GM18498 (cell line): Measurements from ENCODE around the gene UBA7.

Experiments
- ATAC-seq: cut with Tn5 transposase; IDR thresholded peaks from one replicate; pipeline ENCODE4 v1.9.1; 2021; ENCODE audit warnings: mild to moderate bottlenecking, moderate library complexity; ENCODE audit not compliant: unreplicated experiment

The UBA7 gene

GRCh38 chr3:49805367-49805782 lies 8.4 kb downstream of the UBA7 start:
- ATAC-seq = no peak

DNA sequence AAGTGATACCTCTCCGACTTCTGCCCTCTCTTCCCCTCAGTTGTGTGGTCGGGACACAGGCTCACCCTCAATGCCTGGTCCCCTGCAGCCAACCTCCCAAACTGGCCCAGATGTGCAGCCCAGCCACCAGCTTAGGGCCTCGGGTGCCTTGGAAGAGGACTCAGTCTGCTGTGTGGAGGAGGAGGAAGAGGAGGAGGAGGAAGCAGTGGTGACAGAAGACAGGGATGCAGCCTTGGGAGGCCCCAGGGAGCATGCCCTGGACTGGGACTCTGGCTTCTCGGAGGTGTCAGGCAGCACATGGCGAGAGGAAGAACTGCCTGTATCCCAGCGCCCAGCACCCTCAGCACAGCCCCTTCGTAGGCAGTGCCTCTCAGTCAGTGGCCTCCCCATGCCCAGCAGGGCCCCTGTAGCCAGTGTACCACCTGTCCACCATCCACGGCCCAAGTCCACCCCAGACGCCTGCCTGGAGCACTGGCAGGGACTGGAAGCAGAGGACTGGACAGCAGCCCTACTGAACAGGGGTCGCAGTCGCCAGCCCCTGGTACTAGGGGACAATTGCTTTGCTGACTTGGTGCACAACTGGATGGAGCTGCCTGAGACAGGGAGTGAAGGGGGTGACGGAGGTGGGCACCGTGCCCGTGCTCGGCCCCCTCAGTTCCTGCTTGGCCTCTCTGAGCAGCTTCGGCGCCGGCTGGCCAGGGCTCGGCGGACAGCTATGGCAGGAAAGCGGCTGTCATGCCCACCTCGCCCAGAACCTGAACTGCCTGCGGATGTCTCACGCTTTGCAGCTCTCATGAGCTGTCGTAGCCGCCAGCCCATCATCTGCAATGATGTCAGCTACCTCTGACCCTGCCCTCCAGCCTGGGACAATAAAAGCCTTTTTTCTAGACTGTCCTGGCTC lies 9.4 kb downstream of the UBA7 start:
- no peak for ATAC-seq

- ATAC-seq = peak; percentile 6
These were observed 10.2 kb downstream of the UBA7 start for GRCh38 chr3:49803465-49804140.

DNA sequence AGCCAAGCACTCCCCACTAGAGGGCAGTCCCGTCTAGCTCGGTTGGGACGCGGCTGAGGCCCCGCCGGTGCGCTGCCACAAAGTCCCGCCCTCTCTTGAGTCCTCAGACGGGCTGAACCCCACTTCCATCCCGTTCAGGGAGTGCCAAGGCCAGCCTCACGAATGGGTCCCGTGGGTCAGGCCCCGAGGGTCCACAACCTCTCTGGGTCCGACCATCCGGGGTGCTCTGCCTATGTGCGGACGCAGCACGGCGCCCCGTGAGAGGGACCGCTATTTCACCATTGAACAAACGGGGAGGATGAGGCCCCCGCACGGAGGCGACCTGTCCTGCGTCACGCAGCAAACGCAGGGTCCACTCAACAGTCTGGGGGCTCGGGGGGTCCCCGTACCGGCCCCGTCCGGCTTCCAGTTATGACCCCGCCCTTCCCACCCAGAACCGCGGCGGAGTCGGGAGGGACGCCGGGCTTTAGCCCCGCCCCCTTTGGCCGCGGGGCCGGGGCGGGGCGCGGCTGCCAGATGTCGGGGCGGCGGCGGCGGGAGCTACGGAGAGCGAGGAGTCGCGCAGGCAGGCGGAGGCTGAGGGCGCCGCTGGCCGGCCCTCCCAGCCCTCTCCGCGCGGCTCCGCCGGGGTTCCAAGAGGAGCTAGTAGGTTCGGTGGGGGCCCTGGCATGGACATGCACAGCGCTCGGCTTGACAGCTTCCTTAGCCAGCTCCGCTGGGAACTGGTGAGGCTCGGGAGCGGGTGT lies 10.9 kb downstream of the UBA7 start, which contains the start of gene INKA1:
INKA1 (plus strand) TSS at position 543 of the 746 bp plus-strand sequence; CDS start at position 675, 132 bp downstream.
- ATAC-seq = peak; percentile 69

GRCh38 chr3:49801160-49801559 lies 12.6 kb downstream of the UBA7 start:
- ATAC-seq = no peak

- ATAC-seq = no peak
These were observed 14.0 kb downstream of the UBA7 start, which contains the start of gene CDHR4 for GRCh38 chr3:49799761-49800160. Gene CDHR4 (minus strand): TSS chr3:49799873. CDS start chr3:49799812, 61 bp downstream.

- no peak for ATAC-seq
These were observed 14.6 kb downstream of the UBA7 start for GRCh38 chr3:49799105-49799504.

GRCh38 chr3:49794926-49795905 lies 18.5 kb downstream of the UBA7 start:
- no peak for ATAC-seq

GRCh38 chr3:49794431-49794830 lies 19.3 kb downstream of the UBA7 start:
- ATAC-seq = no peak

DNA sequence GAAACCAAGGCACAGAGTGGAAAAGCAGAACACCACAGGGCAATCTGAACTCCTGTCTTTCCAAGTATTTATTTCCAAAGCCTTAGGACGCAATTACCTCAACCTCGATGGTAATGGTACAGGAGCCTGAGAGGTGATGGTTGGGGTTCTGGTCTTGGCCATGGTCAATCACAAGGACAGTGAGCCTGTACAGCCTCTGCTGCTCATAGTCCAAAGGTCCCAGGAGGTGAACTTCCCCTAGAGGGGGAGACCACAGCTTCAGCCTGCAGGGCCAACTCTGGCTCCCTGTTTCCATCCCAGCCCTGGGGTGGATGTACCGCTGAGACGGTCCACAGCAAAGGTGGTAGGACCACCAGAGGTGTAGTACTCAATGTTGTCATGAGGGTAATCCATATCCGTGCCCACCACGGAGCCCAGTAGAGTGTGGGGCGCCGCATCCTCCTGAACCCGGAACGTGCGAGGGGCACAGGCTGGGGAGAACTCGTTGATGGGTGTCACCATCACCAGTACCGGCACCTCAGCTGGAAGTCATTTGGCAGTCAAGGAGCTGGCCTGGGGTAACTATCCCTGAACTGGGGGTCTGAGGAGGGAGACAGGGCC lies 20.2 kb downstream of the UBA7 start:
- no peak for ATAC-seq

GRCh38 chr3:49792371-49793150 lies 21.2 kb downstream of the UBA7 start:
- no peak for ATAC-seq

GRCh38 chr3:49791571-49791970 lies 22.2 kb downstream of the UBA7 start:
- no peak for ATAC-seq

DNA sequence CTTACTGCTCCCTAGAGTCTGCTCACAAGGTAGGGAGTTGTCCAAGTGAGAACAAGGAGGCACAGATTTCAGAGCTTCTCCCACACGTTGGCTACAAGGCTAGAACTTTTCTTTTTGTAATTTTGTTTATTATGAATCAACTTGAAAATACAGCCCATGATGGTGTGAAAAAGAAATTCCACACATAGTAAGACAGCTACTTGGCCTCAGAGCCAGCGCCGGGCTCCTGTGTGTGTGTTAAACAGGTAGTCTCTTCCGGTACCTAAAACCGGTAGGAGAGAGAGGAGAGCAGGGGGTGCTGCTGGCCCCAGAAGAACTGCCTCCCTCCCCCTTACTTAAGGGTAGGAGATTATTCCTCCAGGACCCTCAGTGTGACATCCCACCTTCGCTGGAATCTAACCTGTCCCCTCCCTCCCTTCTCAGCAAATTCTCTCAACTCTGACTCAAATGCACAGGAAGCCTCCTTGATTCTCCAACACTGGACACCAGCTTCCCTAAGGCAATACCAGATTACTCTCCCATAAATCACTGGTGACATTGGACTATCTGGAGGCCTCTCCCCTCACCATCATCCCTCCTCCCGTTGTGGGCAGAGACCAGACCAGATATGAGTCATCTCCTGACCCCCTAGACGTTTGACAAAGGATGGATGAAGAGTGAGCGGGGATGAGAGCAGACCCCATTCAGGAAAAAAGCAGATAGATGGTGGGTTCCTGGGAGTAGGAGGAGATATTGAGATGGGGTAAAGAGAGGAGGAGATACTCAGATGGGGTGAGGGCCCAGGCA lies 22.9 kb downstream of the UBA7 start:
- no peak for ATAC-seq

- no peak for ATAC-seq
These were observed 25.7 kb downstream of the UBA7 start for GRCh38 chr3:49788056-49788455.

DNA sequence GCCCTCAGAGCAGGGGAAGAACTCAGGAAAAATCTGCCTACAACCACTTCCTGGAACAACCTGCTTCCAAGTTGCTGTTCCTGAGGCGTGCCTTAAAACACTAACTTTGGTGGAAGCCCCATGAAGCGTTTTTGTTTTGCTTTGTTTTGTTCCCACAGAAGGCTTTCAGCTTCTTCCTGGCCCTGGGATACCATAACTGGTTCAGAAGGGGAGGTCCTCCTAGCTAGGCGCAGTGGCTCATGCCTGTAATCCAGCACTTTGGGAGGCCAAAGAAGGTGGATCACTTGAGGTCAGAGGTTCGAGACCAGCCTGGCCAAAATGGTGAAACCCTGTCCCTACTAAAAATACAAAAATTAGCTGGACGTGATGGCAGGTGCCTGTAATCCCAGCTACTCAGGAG lies 26.2 kb downstream of the UBA7 start:
- ATAC-seq = no peak

GRCh38 chr3:49787182-49787464 lies 26.6 kb downstream of the UBA7 start:
- no peak for ATAC-seq

GRCh38 chr3:49786357-49787181 lies 27.2 kb downstream of the UBA7 start, which contains the start of gene IP6K1:
Gene IP6K1 (minus strand): TSS chr3:49786542. CDS start chr3:49748040, 38,502 bp downstream.
- peak; percentile 99 for ATAC-seq
